NT2/D1 (cell line): ENCODE measurements around the gene ADD2.
A peak's percentile ranks its signal among the peaks of the same experiment; 100 is the strongest.

Source experiments
- DNase-seq: peaks from one replicate; pipeline ENCODE4 v3.0.0-alpha.2; 2011; ENCODE audit warnings: low read depth, low spot score
- H3K27me3 ChIP-seq: 2 replicates; pipeline ENCODE4 v1.6.0; 2011; ENCODE audit warnings: mild to moderate bottlenecking; ENCODE audit not compliant: insufficient read length, insufficient read depth
- H3K36me3 ChIP-seq: 2 replicates; pipeline ENCODE4 v1.6.1; 2011; ENCODE audit warnings: mild to moderate bottlenecking, low read length, mixed read lengths; ENCODE audit not compliant: insufficient read depth, insufficient read length
- H3K4me1 ChIP-seq: 2 replicates; pipeline ENCODE4 v1.5.1; 2011; ENCODE audit not compliant: insufficient read depth, insufficient read length
- H3K4me3 ChIP-seq: 2 replicates; pipeline ENCODE4 v1.5.1; 2011; ENCODE audit warnings: low read depth; ENCODE audit not compliant: insufficient read length
- H3K9ac ChIP-seq: 2 replicates; pipeline ENCODE4 v1.6.0; 2011; ENCODE audit warnings: low read depth; ENCODE audit not compliant: insufficient read length
- H3K9me3 ChIP-seq: 2 replicates; pipeline ENCODE4 v1.5.1; 2011; ENCODE audit warnings: mild to moderate bottlenecking, low read length; ENCODE audit not compliant: insufficient read depth
- SUZ12 ChIP-seq: IDR thresholded peaks from 2 replicates; pipeline ENCODE4 v1.6.1; 2011; ENCODE audit not compliant: insufficient read length, insufficient read depth; ENCODE audit errors: extremely low read depth
- YY1 ChIP-seq: IDR thresholded peaks from 2 replicates; pipeline ENCODE4 v1.6.1; 2011; ENCODE audit not compliant: insufficient read length, insufficient read depth
- ZNF274 ChIP-seq: IDR thresholded peaks from 2 replicates; pipeline ENCODE4 v1.6.1; 2011; ENCODE audit warnings: mild to moderate bottlenecking, low read depth, low read length

Gene ADD2

GRCh38 chr2:70779911-70780545 lies 12.0 kb upstream of the ADD2 start:
- H3K9me3 ChIP-seq = no peaks in the 10 kb centered on the region
- H3K4me3 ChIP-seq = no peak overlapping the region
- H3K9ac ChIP-seq = no peak overlapping the region
- H3K27me3 ChIP-seq = no peaks in the 10 kb centered on the region
- H3K4me1 ChIP-seq = no peaks in the 10 kb centered on the region
- DNase-seq = no peak
- H3K36me3 ChIP-seq = no peaks in the 10 kb centered on the region
- TF ChIP-seq ZNF274 = no peak
- TF ChIP-seq YY1 = no peak
- TF ChIP-seq SUZ12 = no peak

DNA sequence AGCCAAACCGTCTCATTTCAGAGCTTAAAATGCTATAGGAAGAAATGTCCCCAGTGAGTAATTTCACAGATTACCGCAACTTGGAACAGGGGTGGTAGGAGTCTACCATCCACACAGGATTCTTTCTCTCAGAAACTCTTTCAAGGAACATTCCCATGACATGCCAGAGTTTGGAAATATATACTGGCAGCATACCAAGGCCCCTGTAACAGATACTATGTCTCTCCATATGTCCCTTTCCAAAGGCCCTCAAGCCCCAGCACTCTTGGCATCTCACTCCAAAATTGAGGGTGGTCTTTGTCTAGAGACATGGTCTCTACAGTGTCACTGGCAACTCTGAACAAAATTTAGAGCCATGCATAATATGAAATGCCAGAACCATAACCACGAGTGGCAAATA lies 11.5 kb upstream of the ADD2 start:
- DNase-seq = no peak
- Histone ChIP-seq H3K27me3 (no peaks in the 10 kb centered on the region), H3K9me3 (no peaks in the 10 kb centered on the region), H3K4me1 (no peaks in the 10 kb centered on the region), H3K36me3 (no peaks in the 10 kb centered on the region), H3K9ac (no peak overlapping the region), H3K4me3 (no peak overlapping the region)
- TF ChIP-seq ZNF274 (no peak), SUZ12 (no peak), YY1 (no peak)

- no peak for TF ChIP-seq YY1
- TF ChIP-seq SUZ12 = no peak
- TF ChIP-seq ZNF274 = no peak
- Histone ChIP-seq H3K27me3 (no peaks in the 10 kb centered on the region), H3K36me3 (no peaks in the 10 kb centered on the region), H3K4me3 (no peak overlapping the region), H3K4me1 (no peaks in the 10 kb centered on the region), H3K9me3 (no peaks in the 10 kb centered on the region), H3K9ac (no peak overlapping the region)
- DNase-seq = no peak
Measured at GRCh38 chr2:70778676-70779075, 10.7 kb upstream of the ADD2 start.

DNA sequence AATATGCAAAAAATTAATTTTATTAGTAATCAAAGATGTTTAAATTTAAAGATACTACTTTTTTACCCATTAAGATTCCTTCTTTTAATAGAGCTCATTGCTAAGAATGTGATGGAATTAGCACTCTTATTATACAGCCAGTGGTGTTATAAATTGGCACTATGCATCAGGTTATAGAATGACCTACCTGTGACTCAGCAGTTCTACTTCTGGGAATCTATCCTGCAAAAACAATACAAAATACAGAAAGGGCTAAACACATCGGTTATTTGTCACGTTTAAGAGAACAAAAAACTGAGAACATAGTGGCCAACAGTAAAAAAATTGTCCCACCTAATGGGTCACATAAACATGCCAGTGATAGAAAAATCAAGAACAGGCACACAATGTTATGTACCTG lies 9.4 kb upstream of the ADD2 start:
- H3K4me1 ChIP-seq = no peaks in the 10 kb centered on the region

DNA sequence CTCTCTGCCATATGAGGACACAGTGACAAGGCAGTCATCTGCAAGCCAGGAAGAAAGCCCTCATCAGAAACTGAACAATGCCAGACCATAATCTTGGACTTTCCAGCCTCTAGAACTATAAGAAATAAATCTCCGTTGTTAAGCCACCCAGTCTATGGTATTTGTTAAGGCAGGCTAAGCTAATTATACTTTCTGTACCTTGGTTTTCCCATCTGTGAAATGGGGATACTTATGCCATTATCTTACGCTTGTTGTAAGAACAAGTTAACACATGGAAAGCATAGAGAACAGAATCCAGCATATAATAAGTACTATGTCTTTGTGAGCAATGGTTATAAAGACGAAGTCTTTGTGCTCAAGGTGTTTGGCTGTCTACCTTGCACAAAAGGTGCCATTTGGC lies 8.3 kb upstream of the ADD2 start:
- Histone ChIP-seq H3K27me3 (no peaks in the 10 kb centered on the region), H3K4me3 (no peak overlapping the region), H3K9ac (no peak overlapping the region), H3K4me1 (no peaks in the 10 kb centered on the region), H3K9me3 (no peaks in the 10 kb centered on the region), H3K36me3 (no peaks in the 10 kb centered on the region)
- TF ChIP-seq SUZ12 (no peak), ZNF274 (no peak), YY1 (no peak)
- no peak for DNase-seq

More for the DNA sequence above, 9.4 kb upstream of the ADD2 start:
- Histone ChIP-seq H3K36me3 (no peaks in the 10 kb centered on the region), H3K27me3 (no peaks in the 10 kb centered on the region), H3K9ac (no peak overlapping the region), H3K9me3 (no peaks in the 10 kb centered on the region), H3K4me3 (no peak overlapping the region)
- no peak for DNase-seq
- no peak for TF ChIP-seq ZNF274
- no peak for TF ChIP-seq YY1
- TF ChIP-seq SUZ12 = no peak

GRCh38 chr2:70775141-70775540 lies 7.1 kb upstream of the ADD2 start:
- Histone ChIP-seq H3K9ac (no peak overlapping the region), H3K9me3 (no peaks in the 10 kb centered on the region), H3K36me3 (no peaks in the 10 kb centered on the region), H3K27me3 (no peaks in the 10 kb centered on the region), H3K4me1 (no peaks in the 10 kb centered on the region), H3K4me3 (no peak overlapping the region)
- TF ChIP-seq ZNF274 = no peak
- no peak for TF ChIP-seq YY1
- TF ChIP-seq SUZ12 = no peak
- DNase-seq = no peak

DNA sequence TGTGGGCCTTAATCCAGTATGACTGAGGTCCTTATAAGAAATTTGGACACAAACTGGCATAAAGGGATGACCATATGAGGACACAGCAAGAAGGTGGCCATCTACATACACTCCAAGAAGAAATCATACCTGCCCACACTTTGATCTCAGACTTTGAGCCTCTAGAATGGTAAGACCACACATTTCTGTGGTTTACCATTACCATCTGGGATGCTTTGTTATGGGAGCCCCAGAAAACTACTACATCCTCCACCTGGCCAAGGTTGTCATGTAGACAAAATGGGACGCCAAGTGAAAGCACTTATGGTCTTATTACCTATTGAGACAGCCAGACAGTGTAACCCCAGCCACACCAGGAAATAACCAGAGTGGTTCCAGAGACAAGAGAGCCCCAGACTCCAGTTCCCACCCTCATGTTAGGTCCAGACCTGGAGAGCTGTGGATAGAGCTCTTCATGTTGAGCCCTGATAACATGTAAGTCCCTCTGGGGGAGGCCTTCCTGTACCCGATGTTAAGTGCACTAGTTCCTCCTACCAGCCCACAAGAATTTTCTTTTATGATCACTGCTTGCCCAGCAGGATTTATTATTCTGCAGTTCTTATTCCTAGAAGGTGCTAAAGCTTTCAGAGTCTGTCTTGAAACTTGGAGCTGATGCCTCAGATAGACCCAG lies 4.6 kb upstream of the ADD2 start:
- DNase-seq = no peak
- H3K4me3 ChIP-seq = no peak overlapping the region
- TF ChIP-seq SUZ12 (no peak), YY1 (no peak), ZNF274 (0 out of 2 replicates have a peak, but pooled peaks have one; percentile 12)
- no peaks in the 10 kb centered on the region for H3K27me3 ChIP-seq
- no peak overlapping the region for H3K9ac ChIP-seq
- peaks cover 4% of the 10 kb centered on the region for H3K4me1 ChIP-seq
- no peaks in the 10 kb centered on the region for H3K9me3 ChIP-seq
- no peaks in the 10 kb centered on the region for H3K36me3 ChIP-seq
